Stimulated activated CD4-positive, alpha-beta T cell treated with anti-CD3 and anti-CD28 coated beads, Interleukin-15, amount 100 ng/mL, for 1 hour (primary cell): Measurements from ENCODE around the gene MARCHF10.

Source experiments
- DNase-seq, 2 donors: peaks; one replicate each; pipeline ENCODE4 v3.0.0-alpha.2; 2020; ENCODE audit warnings: low read depth in 1 of 2, low spot score in 1 of 2

The MARCHF10 gene

DNA sequence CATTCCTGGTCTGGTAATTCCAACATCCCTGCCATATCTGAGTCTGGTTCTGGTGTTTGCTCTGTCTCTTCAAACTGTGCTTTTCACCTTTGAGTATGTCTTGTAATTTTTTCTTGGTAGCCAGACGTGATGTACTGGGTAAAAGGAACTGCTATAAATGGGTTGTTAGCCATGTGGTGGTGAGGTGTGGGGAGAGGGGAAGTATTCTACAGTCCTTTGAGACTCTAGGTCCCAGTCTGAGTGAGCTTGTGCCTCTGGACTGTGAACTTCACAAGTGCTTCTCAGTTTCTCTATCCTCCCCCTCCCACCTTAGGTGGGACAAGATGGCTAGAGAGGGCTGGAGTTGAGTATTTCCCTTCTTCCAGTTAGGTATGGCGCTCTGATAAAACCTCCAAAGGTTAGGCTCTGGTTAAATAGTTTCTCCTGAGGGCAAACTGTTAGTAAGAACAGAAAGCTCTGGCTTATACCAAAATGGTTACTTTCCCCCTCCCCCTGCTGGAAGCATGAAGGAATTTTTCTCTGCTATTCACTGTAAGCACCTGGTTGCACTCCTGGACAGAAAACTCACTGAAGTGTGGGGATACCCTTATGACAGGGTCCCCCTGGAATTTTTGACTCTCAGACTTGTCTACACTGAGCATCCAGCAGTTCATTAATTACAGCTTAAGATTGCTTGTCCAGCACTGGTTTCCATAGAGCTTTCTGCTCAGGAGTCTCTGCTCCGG, 87.8 kb downstream of the MARCHF10 start:
- no peak for DNase-seq

DNA sequence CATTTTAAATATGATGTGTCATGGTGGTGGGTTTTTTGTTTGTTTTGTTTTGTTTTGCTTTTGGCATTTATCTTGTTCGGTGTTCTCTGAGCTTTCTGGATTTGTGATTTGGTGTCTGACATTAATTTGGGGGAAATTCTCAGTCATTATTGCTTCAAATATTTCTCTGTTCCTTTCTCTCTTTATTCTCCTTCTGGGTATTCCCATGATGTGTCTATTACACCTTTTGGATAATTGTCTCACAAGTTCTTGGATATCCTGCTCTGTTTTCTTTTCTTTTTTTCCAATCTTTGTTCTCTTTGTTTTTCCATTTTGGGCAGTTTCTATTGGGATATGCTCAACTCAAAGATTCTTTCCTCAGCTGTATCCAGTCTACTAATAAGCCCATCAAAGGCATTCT, 88.5 kb downstream of the MARCHF10 start:
- DNase-seq = no peak

GRCh38 chr17:62718429-62718828, 89.7 kb downstream of the MARCHF10 start:
- no peak for DNase-seq

DNA sequence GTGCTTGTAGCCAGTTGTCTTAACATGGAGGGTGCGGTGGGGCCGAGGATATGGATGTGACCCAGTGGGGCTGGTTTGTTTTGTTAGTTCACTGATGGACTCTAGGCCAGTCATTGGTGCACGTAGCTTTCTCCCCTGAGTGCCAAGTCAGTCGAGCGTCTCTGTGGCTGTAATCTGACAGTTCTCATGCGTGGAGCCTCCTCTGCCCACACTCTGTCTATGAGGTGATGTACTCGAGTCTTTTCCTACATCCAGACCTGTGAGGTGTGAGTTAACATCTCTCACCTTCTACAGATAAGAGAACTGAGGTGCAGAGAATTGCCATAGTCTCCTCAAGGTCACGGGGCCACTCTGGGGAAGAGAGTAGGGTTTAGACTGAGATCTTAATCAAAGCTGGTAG, 90.2 kb downstream of the MARCHF10 start:
- DNase-seq = no peak

GRCh38 chr17:62717589-62717855, 90.6 kb downstream of the MARCHF10 start:
- DNase-seq = no peak

DNA sequence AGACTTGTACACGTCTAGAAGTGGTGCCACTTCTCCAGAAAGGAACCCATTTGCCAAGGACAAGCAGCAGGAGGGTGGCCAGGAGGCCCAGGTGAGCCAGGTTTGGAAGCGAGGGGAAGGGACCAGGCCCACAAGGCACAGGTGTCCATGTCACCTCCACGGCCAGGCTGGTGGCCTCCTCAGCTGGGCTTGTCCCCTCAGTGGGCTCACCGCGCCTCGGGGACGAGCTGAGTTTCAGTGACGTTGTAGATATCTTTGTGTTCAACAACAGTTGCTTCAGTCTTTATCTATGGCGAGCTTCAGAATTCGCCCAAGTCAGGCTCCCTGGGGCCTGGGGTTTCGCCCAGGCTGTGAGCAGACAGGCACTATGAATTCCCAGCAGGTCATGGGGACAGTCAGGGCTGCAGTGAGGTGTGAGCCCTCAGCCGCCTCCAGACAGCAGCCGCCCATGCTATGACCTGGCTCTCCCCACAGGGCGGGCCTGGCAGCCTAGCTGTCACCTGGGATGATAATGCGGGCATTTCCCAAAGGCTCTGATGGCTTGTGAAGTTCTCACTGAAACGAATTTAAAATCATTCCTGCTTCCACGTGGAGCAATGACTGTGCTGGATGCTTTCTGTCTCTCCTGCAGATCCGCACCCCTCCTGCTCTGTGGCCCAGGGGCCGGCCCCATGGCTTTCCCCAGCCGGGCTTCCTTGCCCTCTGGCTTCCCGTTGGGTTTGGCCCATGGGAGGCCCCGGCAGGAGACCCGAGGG, 91.1 kb downstream of the MARCHF10 start:
- DNase-seq = no peak

- no peak for DNase-seq
Observed at GRCh38 chr17:62715882-62716390, 92.2 kb downstream of the MARCHF10 start.

- no peak for DNase-seq
Observed at GRCh38 chr17:62714016-62714777, 93.9 kb downstream of the MARCHF10 start.

GRCh38 chr17:62713086-62713881, 94.8 kb downstream of the MARCHF10 start:
- no peak for DNase-seq

- DNase-seq = no peak
Observed at GRCh38 chr17:62712171-62712581, 95.9 kb downstream of the MARCHF10 start.

- DNase-seq = no peak
Observed at GRCh38 chr17:62708587-62708986, 99.5 kb downstream of the MARCHF10 start.

DNA sequence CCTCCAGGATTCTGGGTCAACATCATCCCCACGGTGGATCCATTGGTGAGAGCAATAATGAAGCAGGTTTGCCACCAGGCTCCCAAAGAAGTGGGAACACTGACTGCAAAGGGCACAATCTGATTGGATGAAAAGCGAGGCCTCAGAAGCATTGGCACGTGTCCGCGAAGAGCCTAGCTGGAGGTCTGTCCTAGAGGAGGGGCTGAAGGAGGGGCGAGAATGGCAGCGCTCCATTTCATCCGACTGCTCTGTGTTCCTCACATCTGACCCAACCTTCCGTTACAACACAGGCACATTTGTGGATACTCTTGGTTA, 100.7 kb downstream of the MARCHF10 start:
- DNase-seq = no peak

DNA sequence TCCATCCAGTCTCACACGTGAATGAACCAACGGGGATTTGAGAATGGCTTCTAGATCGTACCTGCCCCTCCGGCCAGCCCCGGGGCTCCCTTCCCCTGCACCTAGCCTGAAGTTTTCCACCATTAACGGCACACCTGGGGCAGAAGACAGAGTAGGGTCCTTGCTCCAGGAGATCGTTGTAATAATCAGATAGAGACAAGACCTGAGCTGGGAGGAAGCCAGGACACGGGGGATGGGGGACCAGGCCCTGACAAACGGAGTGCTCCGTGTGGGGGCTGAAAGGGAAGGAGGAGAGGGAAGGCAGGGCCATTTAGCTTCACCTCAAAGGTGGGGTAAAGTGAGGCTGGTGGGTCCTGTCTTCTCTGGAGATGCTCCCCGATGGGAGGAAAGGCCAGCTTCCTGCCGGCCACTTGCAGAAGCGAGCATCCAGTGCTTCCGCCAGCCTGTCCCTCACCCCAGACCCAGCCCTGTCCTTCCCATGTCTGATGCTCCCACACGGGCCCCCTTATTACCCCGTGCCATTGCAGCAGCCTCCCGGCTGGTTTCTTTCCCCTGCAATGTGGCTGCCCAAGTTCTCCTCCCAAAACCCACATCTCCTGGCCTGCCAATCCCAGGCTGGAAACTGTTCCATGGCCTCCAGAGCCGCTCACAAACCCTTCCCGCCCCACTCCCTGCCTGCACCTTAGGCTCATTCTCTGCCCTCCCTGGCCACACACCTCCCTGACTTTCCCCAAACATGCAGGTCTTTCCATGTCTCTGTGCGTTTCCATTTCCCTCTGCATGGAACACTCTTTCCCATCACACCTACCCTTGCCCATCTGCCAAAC, 101.3 kb downstream of the MARCHF10 start:
- no peak for DNase-seq

DNA sequence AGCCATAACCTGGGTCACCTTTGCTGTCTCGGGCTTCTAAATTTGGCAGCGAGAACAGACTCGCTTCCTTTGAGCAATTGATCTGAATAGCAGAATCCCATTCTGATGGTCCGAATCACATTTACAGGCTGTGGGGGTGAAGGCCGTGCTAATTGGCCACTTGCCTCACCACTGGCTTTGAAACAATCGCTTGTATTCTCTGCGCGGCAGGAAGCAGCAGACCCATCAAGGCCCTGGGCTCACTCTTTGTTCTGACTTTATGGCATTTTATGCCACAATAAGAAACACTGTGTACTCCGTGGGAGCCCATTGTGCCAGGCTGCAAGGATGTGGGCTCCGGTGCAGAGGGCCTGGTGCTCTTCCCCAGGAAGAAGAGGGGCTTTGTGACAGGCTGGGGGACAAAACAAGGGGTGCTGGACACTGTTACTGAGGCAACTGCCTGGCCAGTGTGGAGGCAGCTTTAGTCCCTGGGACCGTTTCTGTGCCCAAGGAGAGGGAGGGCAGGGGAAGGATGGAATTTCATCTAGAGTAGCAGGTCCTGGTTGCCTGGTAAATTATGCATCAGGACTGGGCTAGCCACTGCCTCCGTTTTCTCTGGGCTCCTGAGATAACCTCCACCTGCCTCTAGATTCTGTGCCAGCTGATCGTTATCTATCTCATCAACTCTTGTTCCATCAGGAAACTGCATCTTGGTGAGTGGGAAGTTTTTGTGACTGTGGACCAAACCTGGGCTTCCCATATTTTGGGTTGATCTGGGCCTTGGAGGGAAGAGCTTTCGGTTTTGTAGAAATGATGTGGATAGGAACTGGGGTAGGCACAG, 102.1 kb downstream of the MARCHF10 start:
- no peak for DNase-seq

GRCh38 chr17:62705156-62705777, 102.8 kb downstream of the MARCHF10 start:
- DNase-seq = no peak

DNA sequence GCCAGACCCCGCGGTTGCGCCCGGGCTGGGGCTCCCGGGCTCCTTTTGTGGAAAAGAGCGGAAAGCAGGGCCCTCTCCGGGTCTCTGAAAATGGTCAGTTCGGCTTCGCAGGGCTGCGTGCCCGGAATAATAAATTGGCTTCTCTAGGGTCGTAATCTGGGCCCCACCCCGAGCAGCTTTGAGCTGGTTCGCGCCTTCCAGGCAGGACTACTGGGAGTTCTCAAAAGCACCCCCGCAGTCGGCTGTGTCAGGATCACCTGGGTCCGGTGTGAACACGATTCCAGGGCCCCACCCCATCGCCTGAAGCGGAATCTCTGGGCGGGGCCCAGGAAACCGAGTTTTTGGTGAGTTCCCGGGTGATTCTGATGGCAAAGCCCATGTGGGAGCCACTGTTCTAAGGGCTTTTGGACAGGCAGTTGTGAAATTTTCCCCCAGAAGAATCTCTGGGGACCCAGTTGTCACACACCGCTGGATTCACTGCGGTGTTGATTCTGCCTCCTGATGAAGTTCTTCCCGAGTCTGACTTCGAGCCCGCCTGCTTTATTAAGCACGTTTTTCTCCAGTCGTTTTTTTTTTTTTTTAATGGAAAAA, 103.6 kb downstream of the MARCHF10 start:
- DNase-seq = no peak

GRCh38 chr17:62703776-62704380, 104.2 kb downstream of the MARCHF10 start:
- peak; percentile 56 to 65 for DNase-seq

- no peak for DNase-seq
Observed at GRCh38 chr17:62703261-62703775, 104.8 kb downstream of the MARCHF10 start.
